Measurements from ENCODE around the gene PPM1L.

PPM1L gene

GRCh38 chr3:161104561-161105551 is 348.8 kb downstream of the PPM1L start, which contains the start of gene B3GALNT1:
Gene B3GALNT1 (minus strand): TSS chr3:161105349. CDS start chr3:161086754, 18,595 bp downstream.
- peak; percentile 39 for DNase-seq

- no peak for DNase-seq
Observed at GRCh38 chr3:161107311-161107710, 351.3 kb downstream of the PPM1L start.

DNA sequence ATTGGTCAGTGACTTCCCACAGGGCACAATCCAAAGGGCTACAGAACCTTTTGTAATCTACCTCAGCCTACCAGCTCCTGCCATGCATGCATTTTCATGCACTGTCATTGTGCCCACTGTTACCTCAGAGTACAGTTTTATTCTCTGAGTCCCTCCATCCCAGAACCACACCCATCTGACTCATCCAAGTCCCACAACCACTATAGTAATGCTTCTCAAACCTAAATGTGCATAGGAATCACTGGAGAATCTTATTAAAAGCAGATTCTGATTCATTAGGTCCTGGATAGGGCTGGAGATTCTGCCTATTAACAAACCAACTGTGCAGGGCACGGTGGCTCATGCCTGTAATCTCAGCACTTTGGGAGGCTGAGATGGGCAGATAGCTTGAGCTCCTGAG is 352.8 kb downstream of the PPM1L start:
- DNase-seq, result no peak

DNA sequence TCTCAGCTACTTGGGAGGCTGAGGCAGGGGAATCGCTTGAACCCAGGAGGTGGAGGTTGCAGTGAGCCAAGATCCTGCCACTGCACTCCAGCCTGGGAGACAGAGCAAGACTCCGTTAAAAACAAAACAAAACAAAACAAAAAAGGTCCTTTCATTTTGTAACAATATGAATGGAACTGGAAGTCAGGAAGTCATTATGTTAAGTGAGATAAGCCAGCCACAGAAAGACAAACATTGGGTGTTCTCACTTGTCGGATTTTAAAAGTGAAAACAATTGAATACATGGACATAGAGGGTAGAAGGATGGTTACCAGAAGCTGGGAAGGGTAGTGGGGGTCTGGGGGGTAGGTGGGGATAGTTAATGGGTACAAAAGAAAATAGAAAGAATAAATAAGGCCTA is 361.6 kb downstream of the PPM1L start:
- DNase-seq, result no peak

DNA sequence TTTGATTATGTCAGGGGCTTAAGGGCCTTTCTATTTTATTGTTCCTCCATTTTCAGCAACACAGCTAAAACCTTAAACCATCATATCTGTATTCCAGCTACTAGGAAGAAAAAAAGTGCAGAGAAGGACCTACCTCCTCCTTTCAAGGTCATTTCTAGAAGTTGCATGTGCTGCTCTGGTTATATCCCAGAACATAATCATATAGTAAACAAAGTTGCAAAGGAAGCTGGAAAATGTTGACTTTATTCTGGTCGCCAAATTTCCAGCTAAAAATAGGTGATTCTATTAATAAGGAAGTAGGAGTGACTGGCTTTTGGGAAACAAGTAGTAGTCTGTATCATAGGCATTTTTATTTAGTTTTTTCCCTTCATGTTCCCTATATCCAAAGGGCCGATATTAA is 370.5 kb downstream of the PPM1L start:
- DNase-seq, result no peak
